ENCODE data around the gene TLK1. TPM values are rescaled to one million over a fixed set of nuclear protein-coding genes. Genes with fewer than 3 reads are reported as not detected.

Gene TLK1
- total RNA-seq, 1 donor from 2014 or later = 69.6 TPM

- no peak for DNase-seq (ENCODE audit: low spot score)
These were observed 193.9 kb downstream of the TLK1 start for GRCh38 chr2:170966648-170967396.

DNA sequence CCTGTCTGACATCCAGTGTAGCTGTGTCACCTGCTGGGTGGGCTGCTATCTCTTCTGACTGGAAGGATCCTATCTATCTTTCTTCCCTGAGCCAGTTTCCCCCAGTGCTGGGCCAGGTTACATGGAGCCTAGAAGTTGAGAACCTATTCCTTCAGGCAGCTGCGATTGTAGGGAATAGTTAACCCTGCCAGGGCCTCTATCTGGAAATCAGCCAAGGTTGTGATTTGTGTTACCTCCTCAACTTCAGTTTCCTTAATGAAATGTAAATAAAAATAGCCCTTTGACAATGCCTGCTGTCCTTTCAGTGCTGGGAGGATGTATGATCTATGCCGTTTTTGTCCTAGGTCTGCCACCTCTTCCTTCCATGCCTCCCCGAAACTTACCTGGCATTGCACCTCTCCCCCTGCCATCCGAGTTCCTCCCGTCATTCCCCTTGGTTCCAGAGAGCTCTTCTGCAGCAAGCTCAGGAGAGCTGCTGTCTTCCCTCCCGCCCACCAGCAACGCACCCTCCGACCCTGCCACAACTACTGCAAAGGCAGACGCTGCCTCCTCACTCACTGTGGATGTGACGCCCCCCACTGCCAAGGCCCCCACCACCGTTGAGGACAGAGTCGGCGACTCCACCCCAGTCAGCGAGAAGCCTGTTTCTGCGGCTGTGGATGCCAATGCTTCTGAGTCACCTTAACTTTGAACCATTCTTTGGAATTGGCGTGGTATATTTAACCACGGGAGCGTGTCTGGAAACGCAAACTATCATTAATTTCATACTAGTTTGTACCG is 195.1 kb downstream of the TLK1 start:
- DNase-seq (ENCODE audit: low spot score) = no peak

DNA sequence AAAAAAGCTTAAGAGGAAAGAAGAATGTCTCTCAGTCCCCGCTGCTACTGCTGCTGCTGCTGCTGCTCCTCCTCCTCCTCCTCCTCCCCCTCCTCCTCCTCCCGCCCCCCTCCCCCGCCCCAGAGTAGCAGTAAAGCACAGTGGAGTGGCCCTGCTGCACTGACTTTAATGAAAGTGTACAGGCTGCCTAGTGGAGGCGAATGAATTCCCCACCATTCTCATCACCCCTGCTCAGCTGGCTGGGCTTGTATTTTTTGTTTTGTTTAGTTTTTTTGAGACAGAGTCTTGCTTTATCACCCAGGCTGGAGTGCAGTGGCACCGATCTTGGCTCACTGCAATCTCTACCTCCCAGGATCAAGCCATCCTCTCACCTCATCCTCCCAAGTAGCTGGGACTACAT is 197.3 kb downstream of the TLK1 start:
- DNase-seq (ENCODE audit: low spot score) = no peak

DNA sequence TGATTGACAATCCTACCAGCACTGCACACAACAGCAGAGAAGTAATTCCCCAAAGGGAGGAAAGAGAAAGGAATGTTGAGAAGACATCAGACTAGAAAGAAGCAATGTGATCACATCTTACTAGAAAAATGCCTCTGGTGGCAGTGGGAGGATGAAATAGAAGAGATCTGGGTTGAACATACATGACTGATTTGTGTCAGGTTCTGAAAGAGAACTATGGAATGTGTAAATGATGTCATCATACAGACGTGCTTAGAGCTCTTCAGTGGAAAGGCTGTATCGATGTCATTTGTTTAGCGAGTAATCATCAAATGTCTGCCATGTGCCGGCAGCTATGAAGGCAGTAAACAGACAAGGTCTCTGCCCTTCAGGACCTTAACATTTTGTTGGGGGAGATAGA is 206.8 kb downstream of the TLK1 start:
- no peak for DNase-seq (ENCODE audit: low spot score)

- no peak for DNase-seq (ENCODE audit: low spot score)
These were observed 210.4 kb downstream of the TLK1 start for GRCh38 chr2:170950221-170950761.

DNA sequence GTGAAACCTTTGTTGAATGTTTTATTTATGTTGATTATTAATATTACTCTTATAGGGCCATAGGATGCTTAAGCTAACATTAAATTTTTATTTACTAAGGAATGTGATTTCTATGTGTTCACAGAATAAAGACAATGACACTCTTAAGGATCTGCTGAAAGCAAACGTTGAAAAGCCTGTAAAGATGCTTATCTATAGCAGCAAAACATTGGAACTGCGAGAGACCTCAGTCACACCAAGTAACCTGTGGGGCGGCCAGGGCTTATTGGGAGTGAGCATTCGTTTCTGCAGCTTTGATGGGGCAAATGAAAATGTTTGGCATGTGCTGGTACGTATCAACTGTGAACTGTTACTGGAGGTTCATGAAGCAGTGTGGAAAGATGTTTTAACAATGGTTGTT is 211.3 kb downstream of the TLK1 start:
- DNase-seq (ENCODE audit: low spot score) = no peak

DNA sequence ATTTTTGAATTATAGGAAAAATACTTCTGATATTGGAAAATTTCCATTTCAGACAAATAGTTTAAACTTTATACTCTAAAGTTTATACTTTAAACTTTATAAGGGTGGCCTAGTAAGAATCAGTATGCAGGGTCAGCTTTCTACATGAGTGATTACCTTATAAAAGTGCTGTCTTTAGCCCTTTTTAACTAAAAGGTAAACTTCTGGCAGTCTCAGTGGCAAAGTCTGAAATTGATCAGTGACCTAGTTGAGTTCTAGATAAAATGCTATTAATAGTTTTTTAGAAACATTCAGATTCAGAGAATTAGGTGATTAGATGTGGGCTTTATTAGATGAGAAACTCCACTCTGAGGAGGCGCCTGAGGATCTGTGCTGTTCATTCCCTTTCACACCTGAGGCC is 216.1 kb downstream of the TLK1 start:
- DNase-seq (ENCODE audit: low spot score) = no peak

DNA sequence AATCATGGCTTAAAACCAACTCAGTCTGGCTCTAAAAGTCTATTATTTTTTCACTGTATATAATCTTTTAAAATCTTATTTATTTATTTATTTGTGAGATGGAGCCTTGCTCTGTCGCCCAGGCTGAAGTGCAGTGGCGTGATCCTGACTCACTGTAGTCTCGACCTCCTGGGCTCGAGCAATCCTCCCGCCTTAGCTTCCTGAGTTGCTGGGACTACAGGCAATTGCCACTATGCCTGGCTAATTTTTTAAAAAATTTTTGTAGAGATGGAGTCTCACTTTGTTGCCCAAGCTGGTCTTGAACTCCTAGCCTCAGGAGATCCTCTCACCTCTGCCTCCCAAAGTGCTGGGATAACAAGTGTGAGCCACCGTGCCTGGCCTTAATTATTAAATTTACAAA is 217.1 kb downstream of the TLK1 start:
- DNase-seq (ENCODE audit: low spot score) = no peak

DNA sequence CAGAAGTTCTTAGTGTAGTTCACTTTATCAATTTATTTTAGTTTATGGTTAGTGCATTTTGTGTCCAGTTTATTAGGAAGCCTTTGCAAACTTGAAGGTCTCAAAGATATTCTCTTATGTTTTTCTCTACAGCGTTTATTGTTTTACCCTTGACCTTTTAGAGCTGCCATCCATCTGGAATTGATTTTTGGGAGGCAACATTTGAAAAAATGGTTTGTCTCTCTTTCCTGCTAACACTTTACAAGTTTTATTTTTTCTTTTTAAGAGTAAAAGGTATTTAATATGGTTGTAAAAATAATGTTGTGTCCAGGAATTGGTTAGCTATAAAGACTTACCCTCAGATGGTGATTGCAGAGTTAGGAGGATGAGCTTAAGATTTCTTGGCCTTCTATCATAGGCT is 217.7 kb downstream of the TLK1 start:
- no peak for DNase-seq (ENCODE audit: low spot score)

DNA sequence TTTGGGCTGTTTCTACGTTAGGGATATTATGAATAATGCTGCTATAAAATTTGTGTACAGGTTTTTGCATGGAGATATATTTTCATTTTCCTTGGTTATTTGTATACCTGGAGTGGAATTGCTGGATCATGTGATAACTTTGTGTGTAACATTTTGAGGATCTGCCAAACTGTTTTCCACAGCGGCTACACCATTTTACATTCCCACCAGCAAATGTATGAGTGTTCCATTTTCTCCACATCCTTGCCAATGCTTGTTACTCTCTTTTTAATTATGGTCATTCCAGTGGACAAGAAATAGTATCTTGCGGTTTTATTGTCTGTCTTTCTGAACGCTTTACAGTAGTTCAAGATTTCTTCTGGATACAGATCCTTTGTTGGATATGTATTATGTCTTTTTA is 218.1 kb downstream of the TLK1 start:
- DNase-seq (ENCODE audit: low spot score) = no peak

Other genes starting within 250 kb of the TLK1 start
- 94.8 TPM for gene GORASP2, start 231.6 kb downstream of the TLK1 start, total RNA-seq

Measured in ureter (tissue), 1 donor.